Natural killer cell (primary cell): ENCODE measurements around the gene SERINC4. TPM values are rescaled to one million over a fixed set of nuclear protein-coding genes. Genes with fewer than 3 reads are reported as not detected.
A peak's percentile ranks its signal among the peaks of the same experiment; 100 is the strongest.
"Not testable (repeated sequence)": the region's sequence is repeated elsewhere in the genome, so short reads cannot be mapped to it uniquely, and the experiment has no call there.

Experiments used
- ATAC-seq, 3 donors: fragments of 150-1000 bp in 2 of 3; fragments of 200-7000 bp in 1 of 3; cut with Tn5 transposase; 1 replicate in 1 of 3; 2 replicates in 2 of 3; pipeline ENCODE4 v1.10.0; 2021; ENCODE audit warnings: mild to moderate bottlenecking in 2 of 3, moderate library complexity in 2 of 3
- DNase-seq, 2 donors: peaks; one replicate each; pipeline versions ENCODE4 v3.0.0 to v3.0.0-alpha.2; 2013 to 2021; ENCODE audit warnings: mixed read lengths in 1 of 2
- H3K27ac ChIP-seq: one replicate; pipeline ENCODE4 v1.5.1; 2013; ENCODE audit warnings: mild to moderate bottlenecking, low read length
- H3K27me3 ChIP-seq: one replicate; pipeline ENCODE4 v1.6.1; 2013; ENCODE audit warnings: low read length; ENCODE audit not compliant: control insufficient read depth, insufficient read depth
- H3K36me3 ChIP-seq: one replicate; pipeline ENCODE4 v1.6.1; 2013; ENCODE audit warnings: low read length; ENCODE audit not compliant: control insufficient read depth, insufficient read depth
- H3K4me1 ChIP-seq: one replicate; pipeline ENCODE4 v1.6.1; 2013; ENCODE audit warnings: low read length; ENCODE audit not compliant: control insufficient read depth, insufficient read depth
- H3K4me3 ChIP-seq: one replicate; pipeline ENCODE4 v1.5.1; 2013; ENCODE audit warnings: low read length
- H3K9me3 ChIP-seq: one replicate; pipeline ENCODE4 v1.6.1; 2013; ENCODE audit warnings: low read length; ENCODE audit not compliant: control insufficient read depth, insufficient read depth
- H3K27ac Mint-ChIP-seq, 2 donors: one replicate each; pipeline ENCODE4 v1.8.0; 2022; ENCODE audit warnings: mild to moderate bottlenecking in 2 of 2, mixed read lengths in 2 of 2, moderate library complexity in 1 of 2
- H3K27me3 Mint-ChIP-seq, 2 donors: one replicate each; pipeline ENCODE4 v1.8.0; 2022; ENCODE audit warnings: low read depth in 2 of 2, mixed read lengths in 2 of 2
- H3K36me3 Mint-ChIP-seq: one replicate; pipeline ENCODE4 v1.8.0; 2022; ENCODE audit warnings: mixed read lengths
- H3K4me1 Mint-ChIP-seq, 2 donors: one replicate each; pipeline ENCODE4 v1.8.0; 2022; ENCODE audit warnings: mixed read lengths in 2 of 2
- H3K4me3 Mint-ChIP-seq: one replicate; pipeline ENCODE4 v1.8.0; 2022; ENCODE audit warnings: mild to moderate bottlenecking, moderate library complexity, mixed read lengths
- H3K9me3 Mint-ChIP-seq, 2 donors: one replicate each; pipeline ENCODE4 v1.8.0; 2022; ENCODE audit warnings: mixed read lengths in 2 of 2
- WGBS: methylation state at CpG from one replicate; pipeline ENCODE4 v1.1.7; 2013; ENCODE audit warnings: missing lambda C conversion rate; ENCODE audit not compliant: insufficient coverage; 5-methylcytosine and 5-hydroxymethylcytosine counted together
- intact Hi-C: fragments of 100-400 bp; cut with micrococcal nuclease; formaldehyde crosslinking; loops from one replicate; pipeline ENCODE4 v1.14.2; 2022
- total RNA-seq, 4 donors: library from RNA; stranded (reverse); fragments of 120-200 nt in 1 of 4; gene quantifications; one replicate each; pipeline versions ENCODE4 v1.2.3 to v1.2.4, GENCODE V29; 2013 to 2022
- TF ChIP-seq, protein P1 (sequence below): fragments of 200-600 bp; IDR thresholded peaks from one replicate; pipeline ENCODE4 v1.8.0; 2022; ENCODE audit warnings: antibody characterized with exemption

The SERINC4 gene
- total RNA-seq, 3 donors from 2014 or later (not counting 1 experiment from before 2014, with no cell fraction given), result 0.18 to 0.25 TPM; not detected in 1

DNA sequence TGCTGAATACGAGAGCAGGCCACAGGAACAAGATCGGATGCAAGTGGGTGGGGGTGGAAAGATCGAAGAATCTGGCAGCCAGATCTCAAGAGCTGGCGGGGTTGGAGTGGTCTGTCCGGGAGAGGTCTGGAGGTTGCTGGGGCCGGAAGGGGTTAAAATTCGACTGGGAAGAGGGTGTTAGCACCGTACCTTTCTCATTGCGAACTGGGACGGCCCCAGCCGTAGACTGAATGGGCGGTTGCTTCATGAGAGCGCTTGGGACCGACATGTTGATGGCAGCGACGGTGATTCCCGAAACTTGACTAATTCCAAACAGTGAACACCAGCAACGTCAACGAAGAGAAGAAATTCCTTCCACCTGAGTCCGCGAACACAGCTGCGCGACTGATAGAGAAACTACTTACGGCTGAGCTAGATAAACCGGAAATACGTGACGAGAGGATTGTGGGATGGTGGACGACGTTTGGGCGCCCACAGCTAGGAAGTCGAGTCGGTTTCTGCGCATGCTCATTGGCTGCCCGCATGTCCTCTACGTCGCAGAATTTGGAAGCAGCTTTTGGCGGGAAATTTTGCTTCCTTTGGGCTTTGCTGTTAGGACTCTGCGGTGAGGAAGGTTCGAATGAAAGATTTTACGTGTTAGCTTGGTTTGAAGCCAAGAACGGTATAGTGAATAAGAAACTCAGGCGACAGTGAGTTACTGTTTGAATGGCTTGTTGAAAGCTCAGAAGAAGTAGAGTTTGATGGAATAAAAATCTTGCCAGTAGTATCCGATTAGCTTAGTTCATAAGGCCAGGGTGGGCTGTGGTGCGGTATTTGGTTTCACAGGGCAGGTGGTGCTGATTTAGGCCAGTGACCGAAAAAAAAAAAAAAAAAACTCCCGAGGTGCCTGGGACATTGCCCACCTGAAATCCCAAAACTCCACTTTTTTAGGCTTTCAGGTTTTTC, 24.6 kb upstream of the SERINC4 start, which contains the start of gene MFAP1:
TSS of gene MFAP1 (minus strand) at position 389 of the 945 bp plus-strand sequence. CDS start at position 268, 121 bp downstream.
- WGBS, result 6% methylated on average over 45 of the region's 46 CpGs
- Histone ChIP-seq H3K4me3 (peak within 1 kb of the TSS; percentile 99), H3K36me3 (peaks cover 3% of the 10 kb centered on the region), H3K27ac (peak within 1 kb of the TSS; percentile 97), H3K9me3 (no peaks in the 10 kb centered on the region), H3K4me1 (peaks cover 34% of the 10 kb centered on the region), H3K27me3 (no peaks in the 10 kb centered on the region)
- H3K4me1 Mint-ChIP-seq, result peaks cover 44 to 50% of the 10 kb centered on the region in 2 donors
- intact Hi-C loops, result loop anchor here (1.0 kb wide), 2 partner anchors 24 to 32 kb away; partner anchors contain the start of genes HYPK, SERF2 and SERINC4
- TF ChIP-seq, protein P1, sequence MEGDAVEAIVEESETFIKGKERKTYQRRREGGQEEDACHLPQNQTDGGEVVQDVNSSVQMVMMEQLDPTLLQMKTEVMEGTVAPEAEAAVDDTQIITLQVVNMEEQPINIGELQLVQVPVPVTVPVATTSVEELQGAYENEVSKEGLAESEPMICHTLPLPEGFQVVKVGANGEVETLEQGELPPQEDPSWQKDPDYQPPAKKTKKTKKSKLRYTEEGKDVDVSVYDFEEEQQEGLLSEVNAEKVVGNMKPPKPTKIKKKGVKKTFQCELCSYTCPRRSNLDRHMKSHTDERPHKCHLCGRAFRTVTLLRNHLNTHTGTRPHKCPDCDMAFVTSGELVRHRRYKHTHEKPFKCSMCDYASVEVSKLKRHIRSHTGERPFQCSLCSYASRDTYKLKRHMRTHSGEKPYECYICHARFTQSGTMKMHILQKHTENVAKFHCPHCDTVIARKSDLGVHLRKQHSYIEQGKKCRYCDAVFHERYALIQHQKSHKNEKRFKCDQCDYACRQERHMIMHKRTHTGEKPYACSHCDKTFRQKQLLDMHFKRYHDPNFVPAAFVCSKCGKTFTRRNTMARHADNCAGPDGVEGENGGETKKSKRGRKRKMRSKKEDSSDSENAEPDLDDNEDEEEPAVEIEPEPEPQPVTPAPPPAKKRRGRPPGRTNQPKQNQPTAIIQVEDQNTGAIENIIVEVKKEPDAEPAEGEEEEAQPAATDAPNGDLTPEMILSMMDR, result no peak
- DNase-seq, result peak; percentile 80 to 99
- peak within 1 kb of the TSS; percentile 99 for H3K4me3 Mint-ChIP-seq
- H3K27me3 Mint-ChIP-seq, result no peaks in the 10 kb centered on the region
- peak within 1 kb of the TSS; percentile 99 for H3K27ac Mint-ChIP-seq
- H3K9me3 Mint-ChIP-seq, result no peaks in the 10 kb centered on the region
- peak; percentile 87 to 92 (median 90) for ATAC-seq
- H3K36me3 Mint-ChIP-seq, result no peaks in the 10 kb centered on the region

DNA sequence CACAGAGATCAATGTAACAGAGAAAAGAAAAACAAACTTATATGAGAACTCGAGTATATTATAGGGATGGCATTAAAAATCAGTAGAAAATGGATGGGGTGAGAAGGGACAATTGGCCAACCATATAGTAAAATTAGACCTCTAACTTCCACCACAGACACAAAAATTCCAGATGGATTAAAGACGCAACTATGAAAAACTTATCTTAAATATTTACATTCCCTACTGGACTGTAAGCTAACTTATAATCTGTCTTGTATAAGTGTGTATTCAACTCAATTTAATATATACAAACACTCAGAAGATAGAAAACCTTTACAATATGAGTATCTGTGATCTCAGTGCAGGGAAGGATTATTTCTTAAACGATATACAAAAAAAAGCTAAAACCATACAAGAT, 21.5 kb upstream of the SERINC4 start:
- Mint-ChIP-seq H3K27ac (peak overlapping the region; percentile 65 to 76), H3K4me1 (peaks cover 24 to 27% of the 10 kb centered on the region in 2 donors), H3K4me3 (peak overlapping the region; percentile 51), H3K9me3 (no peaks in the 10 kb centered on the region), H3K36me3 (no peaks in the 10 kb centered on the region), H3K27me3 (no peaks in the 10 kb centered on the region)
- no CpG with 5 or more reads among the region's 3 CpGs for WGBS
- peaks cover 23% of the 10 kb centered on the region for H3K4me1 ChIP-seq
- no peak overlapping the region for H3K27ac ChIP-seq
- H3K9me3 ChIP-seq, result no peaks in the 10 kb centered on the region
- DNase-seq (no peak), ATAC-seq (no peak)
- intact Hi-C loops, result no loop called here
- TF ChIP-seq, protein P1, result no peak
- peaks cover 17% of the 10 kb centered on the region for H3K36me3 ChIP-seq
- H3K4me3 ChIP-seq, result no peak overlapping the region
- H3K27me3 ChIP-seq, result no peaks in the 10 kb centered on the region

DNA sequence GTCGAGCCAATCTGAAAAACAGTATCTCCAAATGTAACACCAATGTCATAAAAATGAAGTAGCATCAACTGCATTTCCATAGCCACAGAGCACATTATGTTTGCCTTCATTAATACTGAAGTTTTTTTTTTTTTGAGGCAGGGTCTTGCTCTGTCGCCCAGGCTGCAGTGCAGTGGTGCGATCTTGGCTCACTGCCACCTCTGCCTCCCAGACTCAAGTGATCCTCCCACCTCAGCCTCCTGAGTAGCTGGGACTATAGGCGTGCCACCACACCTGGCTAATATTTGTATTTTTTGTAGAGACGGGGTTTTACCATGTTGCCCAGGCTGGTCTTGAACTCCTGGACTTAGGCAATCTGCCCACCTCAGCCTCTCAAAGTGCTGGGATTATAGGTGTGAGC, 15.0 kb upstream of the SERINC4 start:
- DNase-seq, H3K4me1 Mint-ChIP-seq, H3K9me3 ChIP-seq, H3K27me3 Mint-ChIP-seq, H3K27me3 ChIP-seq, H3K4me3 Mint-ChIP-seq, H3K4me1 ChIP-seq, H3K4me3 ChIP-seq, H3K27ac ChIP-seq, H3K9me3 Mint-ChIP-seq, intact Hi-C loops, ATAC-seq: not testable (repeated sequence)
- peaks cover 63% of the 10 kb centered on the region for H3K36me3 ChIP-seq
- peaks cover 20% of the 10 kb centered on the region for H3K36me3 Mint-ChIP-seq
- H3K27ac Mint-ChIP-seq, result peak overlapping the region in 1 of 2 donors; percentile 25
- 97% methylated on average over 5 of the region's 5 CpGs for WGBS

DNA sequence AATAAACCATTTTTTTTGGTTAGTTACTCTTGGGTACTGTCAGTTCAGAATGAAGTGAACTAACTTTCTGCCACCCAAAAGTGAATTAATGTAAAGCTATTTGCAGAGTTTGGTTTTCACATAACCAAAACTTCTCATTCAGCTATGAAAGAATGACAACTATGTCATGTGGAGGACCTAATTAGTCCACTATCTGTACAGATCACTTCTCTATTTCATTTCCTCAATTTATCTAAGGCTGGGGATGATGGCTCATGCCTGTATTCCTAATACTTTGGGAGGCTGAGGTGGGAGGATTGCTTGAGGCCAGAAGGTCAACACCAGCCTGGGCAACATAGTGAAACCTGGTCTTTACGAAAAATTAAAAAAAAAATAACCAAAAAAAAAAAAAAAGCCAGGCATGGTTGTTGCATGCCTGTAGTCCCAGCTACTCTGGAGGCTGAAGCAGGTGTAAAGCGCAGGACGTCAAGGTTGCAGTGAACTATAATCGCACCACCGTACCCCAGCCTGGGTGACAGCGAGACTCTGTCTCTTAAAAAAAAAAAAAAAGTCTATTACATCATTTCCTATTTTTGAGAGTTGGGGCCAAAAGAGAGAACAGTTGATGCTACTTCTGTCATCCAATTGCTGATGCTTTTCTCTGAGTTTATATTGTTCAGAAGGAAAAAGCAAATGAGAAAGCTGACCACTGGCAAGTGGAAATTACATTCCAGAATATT, 9.1 kb upstream of the SERINC4 start:
- intact Hi-C loops, result no loop called here
- Histone ChIP-seq H3K27ac (peak overlapping the region; percentile 75), H3K9me3 (no peaks in the 10 kb centered on the region), H3K27me3 (no peaks in the 10 kb centered on the region), H3K36me3 (peaks cover 80% of the 10 kb centered on the region), H3K4me3 (no peak overlapping the region), H3K4me1 (peaks cover 3% of the 10 kb centered on the region)
- ATAC-seq (no peak), DNase-seq (no peak)
- Mint-ChIP-seq H3K27me3 (no peaks in the 10 kb centered on the region), H3K4me3 (no peak overlapping the region), H3K27ac (no peak overlapping the region), H3K9me3 (no peaks in the 10 kb centered on the region), H3K4me1 (peaks cover 0 to 5% of the 10 kb centered on the region in 2 donors), H3K36me3 (peaks cover 23% of the 10 kb centered on the region)
- WGBS, result 78% methylated on average over 6 of the region's 6 CpGs
- TF ChIP-seq, protein P1, result no peak
